OCI-LY1 (cell line): Measurements from ENCODE around the gene YIPF5.

Experiments used
- H2AFZ ChIP-seq: fragments of 200-600 bp; sonication (generic), shearing (Covaris generic); 2 replicates; pipeline ENCODE4 v1.6.0; 2014; ENCODE audit warnings: antibody characterized with exemption, mild to moderate bottlenecking, low read length
- H3F3A ChIP-seq: fragments of 200-600 bp; sonication (generic), shearing (Covaris generic); 2 replicates; pipeline ENCODE4 v1.6.0; 2014; ENCODE audit warnings: mild to moderate bottlenecking, antibody characterized with exemption, low read length, moderate library complexity; ENCODE audit not compliant: insufficient read depth
- H3K27ac ChIP-seq: fragments of 200-600 bp; sonication (generic); 2 replicates; pipeline ENCODE4 v1.5.1; 2014; ENCODE audit warnings: low read length, mixed run types, mild to moderate bottlenecking, low read depth; ENCODE audit not compliant: poor library complexity, severe bottlenecking
- H3K27me3 ChIP-seq: fragments of 200-600 bp; sonication (generic); 2 replicates; pipeline ENCODE4 v1.6.0; 2014; ENCODE audit warnings: antibody characterized with exemption, mild to moderate bottlenecking, low read length, moderate library complexity; ENCODE audit not compliant: insufficient read depth
- H3K36me3 ChIP-seq: fragments of 200-600 bp; sonication (generic); 2 replicates; pipeline ENCODE4 v1.6.1; 2014; ENCODE audit warnings: mild to moderate bottlenecking, antibody characterized with exemption, low read length, moderate library complexity, mixed read lengths; ENCODE audit not compliant: insufficient read depth
- H3K4me1 ChIP-seq: fragments of 200-600 bp; sonication (generic); 2 replicates; pipeline ENCODE4 v1.5.1; 2014; ENCODE audit warnings: mild to moderate bottlenecking, low read length, moderate library complexity; ENCODE audit not compliant: insufficient read depth, severe bottlenecking
- H3K4me2 ChIP-seq: fragments of 200-600 bp; sonication (generic), shearing (Covaris generic); 2 replicates; pipeline ENCODE4 v1.6.1; 2014; ENCODE audit warnings: low read length
- H3K4me3 ChIP-seq: fragments of 200-600 bp; sonication (generic); 2 replicates; pipeline ENCODE4 v1.5.1; 2014; ENCODE audit warnings: low read length, low read depth, mild to moderate bottlenecking, mixed read lengths; ENCODE audit not compliant: poor library complexity, severe bottlenecking
- H3K79me2 ChIP-seq: fragments of 200-600 bp; shearing (Covaris generic); 2 replicates; pipeline ENCODE4 v1.6.1; 2016; ENCODE audit warnings: mixed run types, low read length, mixed read lengths; ENCODE audit not compliant: insufficient read depth
- H3K9ac ChIP-seq: fragments of 200-600 bp; sonication (generic), shearing (Covaris generic); 2 replicates; pipeline ENCODE4 v1.6.1; 2014; ENCODE audit warnings: mild to moderate bottlenecking, low read length, mixed read lengths
- H3K9me2 ChIP-seq: fragments of 200-600 bp; sonication (generic), shearing (Covaris generic); 2 replicates; pipeline ENCODE4 v1.6.1; 2014; ENCODE audit warnings: low read depth, mild to moderate bottlenecking, low read length, mixed read lengths
- H3K9me3 ChIP-seq: fragments of 200-600 bp; shearing (Covaris generic); 2 replicates; pipeline ENCODE4 v1.6.1; 2014; ENCODE audit warnings: low read length, mixed read lengths
- H4K20me1 ChIP-seq: fragments of 200-600 bp; sonication (generic), shearing (Covaris generic); 2 replicates; pipeline ENCODE4 v1.6.0; 2016; ENCODE audit warnings: mild to moderate bottlenecking, low read length; ENCODE audit not compliant: insufficient read depth
- CTCF ChIP-seq: fragments of 200-600 bp; sonication (generic), shearing (Covaris generic); IDR thresholded peaks from 2 replicates; pipeline ENCODE4 v1.5.1; 2017; ENCODE audit warnings: mild to moderate bottlenecking, antibody characterized with exemption, low read length, moderate library complexity, mixed read lengths
- EZH2 ChIP-seq: fragments of 200-600 bp; sonication (generic), shearing (Covaris generic); IDR thresholded peaks from 2 replicates; pipeline ENCODE4 v1.8.0; 2017; ENCODE audit warnings: borderline replicate concordance, mixed run types, mild to moderate bottlenecking, antibody characterized with exemption, low read length, moderate library complexity, mixed read lengths

Gene YIPF5

DNA sequence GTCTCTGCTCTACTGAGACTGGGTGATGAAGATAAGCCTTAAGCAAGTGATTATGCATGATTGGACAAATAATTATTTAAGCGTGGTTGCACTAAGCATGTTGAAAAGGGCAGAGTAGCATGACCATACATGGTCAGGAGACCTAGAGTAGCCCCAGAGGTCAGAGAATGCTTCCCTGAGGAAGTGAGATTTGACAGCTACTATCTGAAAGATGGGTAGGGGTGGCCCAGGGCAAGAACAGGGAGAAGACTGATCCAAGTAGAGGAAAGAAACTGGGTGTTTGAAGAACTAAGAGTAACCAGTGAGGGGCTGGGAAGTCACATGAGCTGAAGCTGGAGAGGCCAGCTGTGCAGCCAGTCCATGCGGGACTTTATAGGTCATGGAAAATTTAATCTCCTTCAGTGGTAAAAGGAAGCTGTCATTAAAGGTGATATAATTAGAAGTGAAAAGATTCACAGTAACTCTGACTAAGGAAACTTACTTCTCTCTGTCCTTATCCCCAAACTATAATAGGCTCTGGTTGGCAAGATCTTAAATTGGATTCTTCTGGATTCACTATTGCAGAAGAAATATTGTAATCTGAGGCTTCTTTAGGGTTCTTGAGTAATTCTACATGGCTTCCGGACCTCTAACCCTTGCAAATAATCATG lies 35.2 kb downstream of the YIPF5 start:
- Histone ChIP-seq H4K20me1 (no peaks in the 10 kb centered on the region), H3K27me3 (no peaks in the 10 kb centered on the region; the same call in 1 of the 2 replicates), H3K4me1 (peaks cover 3% of the 10 kb centered on the region), H3K4me3 (no peak overlapping the region), H3K9ac (no peak overlapping the region), H3F3A (no peaks in the 10 kb centered on the region), H2AFZ (no peak overlapping the region), H3K27ac (no peak overlapping the region), H3K79me2 (no peaks in the 10 kb centered on the region), H3K9me3 (no peaks in the 10 kb centered on the region), H3K9me2 (no peaks in the 10 kb centered on the region), H3K36me3 (no peaks in the 10 kb centered on the region; the same call in 1 of the 2 replicates), H3K4me2 (no peak overlapping the region)
- TF ChIP-seq CTCF: no peak
- no peak for TF ChIP-seq EZH2

GRCh38 chr5:144134194-144134826 lies 36.1 kb downstream of the YIPF5 start:
- Histone ChIP-seq H3K9me3 (no peaks in the 10 kb centered on the region), H3K36me3 (no peaks in the 10 kb centered on the region; the same call in 1 of the 2 replicates), H3K9ac (no peak overlapping the region), H3K4me1 (peaks cover 3% of the 10 kb centered on the region), H4K20me1 (no peaks in the 10 kb centered on the region), H3K27ac (no peak overlapping the region), H3K79me2 (no peaks in the 10 kb centered on the region), H3K4me3 (no peak overlapping the region), H3K4me2 (no peak overlapping the region), H3K9me2 (no peaks in the 10 kb centered on the region), H3F3A (no peaks in the 10 kb centered on the region), H3K27me3 (no peaks in the 10 kb centered on the region; the same call in 1 of the 2 replicates), H2AFZ (no peak overlapping the region)
- TF ChIP-seq CTCF: no peak
- TF ChIP-seq EZH2: no peak

- H2AFZ ChIP-seq: no peak overlapping the region
- H3F3A ChIP-seq: no peaks in the 10 kb centered on the region
- no peaks in the 10 kb centered on the region; the same call in 1 of the 2 replicates for H3K36me3 ChIP-seq
- peaks cover 3% of the 10 kb centered on the region for H3K4me1 ChIP-seq
- no peaks in the 10 kb centered on the region for H3K9me2 ChIP-seq
- no peaks in the 10 kb centered on the region for H4K20me1 ChIP-seq
- H3K79me2 ChIP-seq: no peaks in the 10 kb centered on the region
- H3K27ac ChIP-seq: no peak overlapping the region
- TF ChIP-seq EZH2 (no peak), CTCF (no peak)
- no peak overlapping the region for H3K9ac ChIP-seq
- no peaks in the 10 kb centered on the region for H3K9me3 ChIP-seq
- H3K27me3 ChIP-seq: no peaks in the 10 kb centered on the region; the same call in 1 of the 2 replicates
- H3K4me3 ChIP-seq: no peak overlapping the region
- H3K4me2 ChIP-seq: no peak overlapping the region
These were observed 37.3 kb downstream of the YIPF5 start for GRCh38 chr5:144133050-144133633.
